A549 (cell line): ENCODE data around the gene KLHL29. TPM values are rescaled to one million over a fixed set of nuclear protein-coding genes. Genes with fewer than 3 reads are reported as not detected.

Experiments
- ATAC-seq, 2 experiments: fragments of 200-7000 bp in 1 of 2; fragments of >200 bp in 1 of 2; cut with Nextera tagmentation in 1 of 2; cut with Tn5 transposase in 1 of 2; 3 replicates each; pipeline versions ENCODE4 v1.8.0 to v1.9.1; 2018 to 2020; ENCODE audit warnings: mild to moderate bottlenecking in 1 of 2, moderate library complexity in 1 of 2
- CTCF ChIA-PET: fragments of 300-600 bp; sonication (Branson Sonifier 250); formaldehyde crosslinking; extraction: SDS; loops from one replicate; lab custom pipeline; 2021; ENCODE audit warnings: antibody characterized with exemption, inconsistent platforms; lab: Yijun Ruan, JAX
- POLR2A ChIA-PET: fragments of 350-600 bp; formaldehyde crosslinking; extraction: SDS; loops from one replicate; lab custom pipeline; 2021; ENCODE audit warnings: antibody characterized with exemption, inconsistent platforms; lab: Yijun Ruan, JAX
- DNase-seq, 2 experiments: peaks; one replicate each; pipeline versions ENCODE4 v3.0.0 to v3.0.0-alpha.2; 2011 to 2016; ENCODE audit warnings: low read depth in 1 of 2, low spot score in 1 of 2
- FAIRE-seq: peaks from 2 replicates; lab custom pipeline; 2011; peaks lifted over from hg19 to GRCh38; lab: Jason Lieb, UNC
- H3K27ac ChIP-seq, 2 experiments: fragments of >200 bp; sonication (Bioruptor Twin); formaldehyde crosslinking; 3 replicates each; pipeline ENCODE4 v1.5.1; 2016 to 2017
- H3K4me1 ChIP-seq: fragments of >200 bp; sonication (Bioruptor Twin); formaldehyde crosslinking; 3 replicates; pipeline ENCODE4 v1.6.1; 2016
- H3K4me2 ChIP-seq: fragments of >200 bp; sonication (Bioruptor Twin); formaldehyde crosslinking; 3 replicates; pipeline ENCODE4 v1.6.1; 2016
- H3K4me3 ChIP-seq: fragments of >200 bp; sonication (Bioruptor Twin); formaldehyde crosslinking; 3 replicates; pipeline ENCODE4 v1.5.1; 2016
- H3K9me3 ChIP-seq: fragments of >200 bp; sonication (Bioruptor Twin); formaldehyde crosslinking; 3 replicates; pipeline ENCODE4 v1.6.1; 2016
- ATOH8 ChIP-seq: fragments of 250-450 bp; sonication (Bioruptor Pico); IDR thresholded peaks from 2 replicates; pipeline ENCODE4 v1.5.0; 2020; ENCODE audit warnings: low read depth, mild to moderate bottlenecking, moderate library complexity
- CBX2 ChIP-seq: fragments of 200-600 bp; sonication (generic); IDR thresholded peaks from 2 replicates; pipeline ENCODE4 v1.6.1; 2016; ENCODE audit warnings: low read depth, mild to moderate bottlenecking, borderline replicate concordance
- CBX8 ChIP-seq: fragments of 200-600 bp; sonication (generic); IDR thresholded peaks from 2 replicates; pipeline ENCODE4 v1.6.1; 2016
- CHD4 ChIP-seq: fragments of 200-600 bp; sonication (generic); IDR thresholded peaks from 2 replicates; pipeline ENCODE4 v1.6.1; 2016; ENCODE audit warnings: antibody characterized with exemption, mild to moderate bottlenecking, borderline replicate concordance
- E2F6 ChIP-seq: IDR thresholded peaks from 2 replicates; pipeline ENCODE4 v1.6.1; 2012; ENCODE audit warnings: low read depth, borderline replicate concordance
- EHMT2 ChIP-seq: fragments of 200-600 bp; sonication (generic); IDR thresholded peaks from 2 replicates; pipeline ENCODE4 v1.6.1; 2016; ENCODE audit warnings: antibody characterized with exemption, low read depth, mild to moderate bottlenecking, moderate library complexity
- ELK1 ChIP-seq: fragments of 150-350 bp; IDR thresholded peaks from 2 replicates; pipeline ENCODE4 v1.6.1; 2014; ENCODE audit warnings: low read depth, mild to moderate bottlenecking, low read length
- FOSL2 ChIP-seq, 2 experiments: fragments of 450-650 bp in 1 of 2; fragments of >200 bp in 1 of 2; sonication (Bioruptor Twin) in 1 of 2; formaldehyde crosslinking; IDR thresholded peaks; 2 replicates each; pipeline versions ENCODE4 v1.5.0 to v1.6.1; 2016 to 2020; ENCODE audit warnings: mild to moderate bottlenecking in 1 of 2, moderate library complexity in 1 of 2
- HDAC2 ChIP-seq: fragments of 200-600 bp; sonication (generic); IDR thresholded peaks from 2 replicates; pipeline ENCODE4 v1.6.1; 2016
- HES2 ChIP-seq: fragments of >200 bp; sonication (Bioruptor Twin); formaldehyde crosslinking; IDR thresholded peaks from 2 replicates; pipeline ENCODE4 v1.6.1; 2016
- HOXA7 ChIP-seq: fragments of 250-450 bp; sonication (Bioruptor Pico); IDR thresholded peaks from 2 replicates; pipeline ENCODE4 v1.5.0; 2020; ENCODE audit warnings: mild to moderate bottlenecking, moderate library complexity
- KDM1A ChIP-seq: fragments of 200-600 bp; sonication (generic); IDR thresholded peaks from 2 replicates; pipeline ENCODE4 v1.6.1; 2016; ENCODE audit warnings: low read depth, mild to moderate bottlenecking
- MAX ChIP-seq: IDR thresholded peaks from 2 replicates; pipeline ENCODE4 v1.6.1; 2012
- MAZ ChIP-seq: fragments of 150-350 bp; IDR thresholded peaks from 2 replicates; pipeline ENCODE4 v1.6.1; 2014; ENCODE audit warnings: antibody characterized with exemption, low read depth, low read length, borderline replicate concordance
- PBX3 ChIP-seq: IDR thresholded peaks from 2 replicates; pipeline ENCODE4 v1.6.1; 2012
- PHF8 ChIP-seq: fragments of 200-600 bp; sonication (generic); IDR thresholded peaks from 2 replicates; pipeline ENCODE4 v1.6.1; 2016; ENCODE audit warnings: low read depth, mild to moderate bottlenecking, antibody characterized with exemption, moderate library complexity, borderline replicate concordance
- POLR2A ChIP-seq: IDR thresholded peaks from 2 replicates; pipeline ENCODE4 v1.6.1; 2012; ENCODE audit warnings: mild to moderate bottlenecking, low read length
- RARB ChIP-seq: fragments of 250-450 bp; sonication (Bioruptor Pico); IDR thresholded peaks from 2 replicates; pipeline ENCODE4 v1.8.0; 2021; ENCODE audit warnings: mild to moderate bottlenecking, moderate library complexity
- REST ChIP-seq: fragments of 200-600 bp; sonication (generic); IDR thresholded peaks from 2 replicates; pipeline ENCODE4 v1.6.1; 2016; ENCODE audit warnings: antibody characterized with exemption, mild to moderate bottlenecking, moderate library complexity
- RFX5 ChIP-seq: fragments of 450-650 bp; IDR thresholded peaks from 2 replicates; pipeline ENCODE4 v1.7.1; 2014; ENCODE audit warnings: antibody characterized with exemption, mild to moderate bottlenecking, moderate library complexity
- RNF2 ChIP-seq: fragments of 200-600 bp; sonication (generic); IDR thresholded peaks from 2 replicates; pipeline ENCODE4 v1.6.1; 2016; ENCODE audit warnings: low read depth, mild to moderate bottlenecking, antibody characterized with exemption, moderate library complexity, borderline replicate concordance
- ZFP36 ChIP-seq: fragments of 450-650 bp; IDR thresholded peaks from 2 replicates; pipeline ENCODE4 v1.6.1; 2014; ENCODE audit warnings: borderline replicate concordance; ENCODE audit not compliant: partially characterized antibody
- WGBS: methylation state at CpG from one replicate; pipeline ENCODE4 v1.1.6; 2017; ENCODE audit errors: missing lambda C conversion rate; 5-methylcytosine and 5-hydroxymethylcytosine counted together
- polyA plus RNA-seq, 4 experiments: library from polyadenylated mRNA; depleted of rRNA in 3 of 4; stranded (reverse); fragments of >200 nt; fragmentation: RNase III in 1 of 4; extraction: RNeasy Plus Mini Kit Qiagen cat#74134 plus additional on column Dnase treatment in 1 of 4; gene quantifications; 2 replicates in 3 of 4; 3 replicates in 1 of 4; pipeline ENCODE4 v1.2.3, GENCODE V29; 2011 to 2017

Gene KLHL29
- polyA plus RNA-seq, 2 of the 4 experiments (the other 2 are of a cell fraction), result 1.3 to 2.5 TPM

- ATAC-seq (no peak; a peak in 1 of 6 replicates), DNase-seq (no peak), FAIRE-seq (no peak)
- H3K9me3 ChIP-seq, result no peaks in the 10 kb centered on the region
- POLR2A ChIA-PET, result no interaction called here
- TF ChIP-seq PHF8, result no peak
- TF ChIP-seq POLR2A, result no peak
- TF ChIP-seq RNF2, result no peak
- TF ChIP-seq MAX, result no peak
- no peak for TF ChIP-seq PBX3
- no peak for TF ChIP-seq ZFP36
- CTCF ChIA-PET, result interaction anchor here (1.1 kb wide), 1 partner anchor 8 kb away, joined by 4 read pairs; no protein-coding TSS in a partner anchor
- 84% methylated on average over 7 of the region's 7 CpGs for whole genome bisulfite sequencing
- H3K27ac ChIP-seq, result no peak overlapping the region
- no peaks in the 10 kb centered on the region for H3K4me1 ChIP-seq
- H3K4me2 ChIP-seq, result no peak overlapping the region
- no peak overlapping the region for H3K4me3 ChIP-seq
Observed at GRCh38 chr2:23541503-23542229, 156.7 kb downstream of the KLHL29 start.

- H3K4me1 ChIP-seq, result no peaks in the 10 kb centered on the region
- 62% methylated on average over 6 of the region's 6 CpGs for WGBS
- H3K27ac ChIP-seq, result no peak overlapping the region
- no peak overlapping the region for H3K4me3 ChIP-seq
- H3K9me3 ChIP-seq, result no peaks in the 10 kb centered on the region
- CTCF ChIA-PET, result interaction anchor here (1.1 kb wide), 1 partner anchor 9 kb away, joined by 4 read pairs; no protein-coding TSS in a partner anchor
- TF ChIP-seq KDM1A (no peak), MAZ (no peak), HDAC2 (no peak), ELK1 (no peak), RARB (no peak), HOXA7 (no peak), HES2 (no peak)
- TF ChIP-seq, all 56 proteins: peak for 0
- ATAC-seq, result no peak
- DNase-seq, result no peak
- no peak overlapping the region for H3K4me2 ChIP-seq
- FAIRE-seq, result no peak
- POLR2A ChIA-PET, result no interaction called here
Observed at GRCh38 chr2:23542230-23542789, 157.3 kb downstream of the KLHL29 start.

- FAIRE-seq, result no peak
- no peak for ATAC-seq
- no peak overlapping the region for H3K4me3 ChIP-seq
- WGBS, result 77% methylated on average over 10 of the region's 10 CpGs
- ChIA-PET CTCF (no interaction called here), POLR2A (no interaction called here)
- H3K9me3 ChIP-seq, result no peaks in the 10 kb centered on the region
- H3K27ac ChIP-seq, result no peak overlapping the region
- H3K4me2 ChIP-seq, result no peak overlapping the region
- DNase-seq, result no peak
- H3K4me1 ChIP-seq, result no peaks in the 10 kb centered on the region
- TF ChIP-seq ATOH8, result no peak
- TF ChIP-seq MAZ, result no peak
- TF ChIP-seq CHD4, result no peak
- TF ChIP-seq CBX8, result no peak
- TF ChIP-seq FOSL2 (IDR thresholded peaks at IDR 0.05), result no peak
- no peak for TF ChIP-seq FOSL2 (CRISPR knock-in tag; IDR thresholded peaks at IDR 0.05)
- TF ChIP-seq KDM1A, result no peak
- TF ChIP-seq EHMT2, result no peak
- no peak for TF ChIP-seq RFX5
- TF ChIP-seq CBX2, result no peak
- TF ChIP-seq E2F6, result no peak
- TF ChIP-seq REST, result no peak
- no peak for TF ChIP-seq HDAC2
- no peak for TF ChIP-seq ELK1
Observed at GRCh38 chr2:23543302-23543701, 158.3 kb downstream of the KLHL29 start.
